PFSK-1 (cell line): Measurements from ENCODE around the gene PRDM2.

Experiments
- FOXP2 ChIP-seq: optimal IDR thresholded peaks from 2 replicates; pipeline ENCODE3; 2011; ENCODE audit warnings: borderline replicate concordance, control low read depth, inconsistent platforms; ENCODE audit not compliant: insufficient read depth; ENCODE audit errors: extremely low read length, extremely low read depth
- POLR2AphosphoS5 ChIP-seq: IDR thresholded peaks from 2 replicates; pipeline ENCODE4 v1.6.1; 2012; ENCODE audit warnings: low read depth, mild to moderate bottlenecking, control low read depth, low read length, moderate library complexity
- SIN3A ChIP-seq: IDR thresholded peaks from 2 replicates; pipeline ENCODE4 v1.6.1; 2012; ENCODE audit warnings: mild to moderate bottlenecking, low read length, moderate library complexity, borderline replicate concordance; ENCODE audit not compliant: insufficient read depth
- TAF1 ChIP-seq: IDR thresholded peaks from 2 replicates; pipeline ENCODE4 v1.6.1; 2012; ENCODE audit warnings: low read length, control low read depth, borderline replicate concordance; ENCODE audit not compliant: insufficient read depth
- TF ChIP-seq, protein P1 (sequence below), 2 experiments: IDR thresholded peaks; 2 replicates each; pipeline versions ENCODE4 v1.6.1 to v1.8.0; 2011 to 2012; ENCODE audit warnings: low read depth in 2 of 2, low read length in 2 of 2, control low read depth in 1 of 2, inconsistent platforms in 1 of 2, mild to moderate bottlenecking in 1 of 2, moderate library complexity in 1 of 2; ENCODE audit not compliant: insufficient read depth in 1 of 2

Gene PRDM2

DNA sequence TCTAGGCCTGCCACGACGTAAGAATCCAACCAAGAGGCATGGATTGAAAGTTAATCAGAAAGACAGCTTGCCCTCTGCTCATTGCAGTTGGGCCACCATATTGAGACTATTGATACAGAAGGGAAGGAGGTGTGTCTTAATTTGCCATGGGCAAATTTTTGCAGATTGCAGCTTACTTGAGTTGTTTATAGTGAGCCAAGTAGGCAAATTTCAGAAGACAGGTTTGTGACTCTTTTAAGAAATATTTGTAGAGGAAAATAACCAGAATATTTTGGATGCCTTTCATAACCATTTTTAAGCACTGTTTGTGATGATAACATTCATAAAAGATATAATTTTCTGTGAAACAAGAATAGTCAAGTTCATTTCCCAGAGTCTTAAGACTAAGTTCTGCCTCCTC is 74.1 kb downstream of the PRDM2 start:
- TF ChIP-seq FOXP2 (no peak), SIN3A (no peak), POLR2AphosphoS5 (no peak), TAF1 (no peak)
- TF ChIP-seq, protein P1, sequence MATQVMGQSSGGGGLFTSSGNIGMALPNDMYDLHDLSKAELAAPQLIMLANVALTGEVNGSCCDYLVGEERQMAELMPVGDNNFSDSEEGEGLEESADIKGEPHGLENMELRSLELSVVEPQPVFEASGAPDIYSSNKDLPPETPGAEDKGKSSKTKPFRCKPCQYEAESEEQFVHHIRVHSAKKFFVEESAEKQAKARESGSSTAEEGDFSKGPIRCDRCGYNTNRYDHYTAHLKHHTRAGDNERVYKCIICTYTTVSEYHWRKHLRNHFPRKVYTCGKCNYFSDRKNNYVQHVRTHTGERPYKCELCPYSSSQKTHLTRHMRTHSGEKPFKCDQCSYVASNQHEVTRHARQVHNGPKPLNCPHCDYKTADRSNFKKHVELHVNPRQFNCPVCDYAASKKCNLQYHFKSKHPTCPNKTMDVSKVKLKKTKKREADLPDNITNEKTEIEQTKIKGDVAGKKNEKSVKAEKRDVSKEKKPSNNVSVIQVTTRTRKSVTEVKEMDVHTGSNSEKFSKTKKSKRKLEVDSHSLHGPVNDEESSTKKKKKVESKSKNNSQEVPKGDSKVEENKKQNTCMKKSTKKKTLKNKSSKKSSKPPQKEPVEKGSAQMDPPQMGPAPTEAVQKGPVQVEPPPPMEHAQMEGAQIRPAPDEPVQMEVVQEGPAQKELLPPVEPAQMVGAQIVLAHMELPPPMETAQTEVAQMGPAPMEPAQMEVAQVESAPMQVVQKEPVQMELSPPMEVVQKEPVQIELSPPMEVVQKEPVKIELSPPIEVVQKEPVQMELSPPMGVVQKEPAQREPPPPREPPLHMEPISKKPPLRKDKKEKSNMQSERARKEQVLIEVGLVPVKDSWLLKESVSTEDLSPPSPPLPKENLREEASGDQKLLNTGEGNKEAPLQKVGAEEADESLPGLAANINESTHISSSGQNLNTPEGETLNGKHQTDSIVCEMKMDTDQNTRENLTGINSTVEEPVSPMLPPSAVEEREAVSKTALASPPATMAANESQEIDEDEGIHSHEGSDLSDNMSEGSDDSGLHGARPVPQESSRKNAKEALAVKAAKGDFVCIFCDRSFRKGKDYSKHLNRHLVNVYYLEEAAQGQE (IDR thresholded peaks at IDR 0.05; ENCODE audit: insufficient read depth in 1 of 2, low read depth in 2 of 2, low read length in 2 of 2), result no peak

DNA sequence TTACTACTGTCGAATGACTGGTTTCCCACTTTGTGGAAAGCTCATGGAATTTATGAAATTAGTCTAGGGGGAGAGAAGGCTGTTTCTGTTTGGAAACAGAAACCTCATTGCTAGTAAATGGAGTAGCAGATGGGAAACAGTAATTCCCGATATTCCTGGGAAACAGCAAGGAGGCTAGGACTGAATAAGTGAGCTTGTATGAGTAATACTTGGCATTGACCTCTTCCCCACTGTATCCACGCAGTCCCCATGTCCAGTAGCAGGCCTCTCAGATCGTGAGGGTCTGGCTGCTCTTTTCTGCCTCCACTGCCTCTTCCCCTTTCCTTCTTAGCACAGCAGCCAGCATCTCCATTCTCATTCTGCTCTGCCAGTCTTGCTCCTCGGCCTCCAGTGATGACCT is 75.5 kb downstream of the PRDM2 start:
- TF ChIP-seq TAF1 (no peak), FOXP2 (no peak)
- TF ChIP-seq, protein P1 (IDR thresholded peaks at IDR 0.05; ENCODE audit: insufficient read depth in 1 of 2, low read depth in 2 of 2, low read length in 2 of 2), result no peak

DNA sequence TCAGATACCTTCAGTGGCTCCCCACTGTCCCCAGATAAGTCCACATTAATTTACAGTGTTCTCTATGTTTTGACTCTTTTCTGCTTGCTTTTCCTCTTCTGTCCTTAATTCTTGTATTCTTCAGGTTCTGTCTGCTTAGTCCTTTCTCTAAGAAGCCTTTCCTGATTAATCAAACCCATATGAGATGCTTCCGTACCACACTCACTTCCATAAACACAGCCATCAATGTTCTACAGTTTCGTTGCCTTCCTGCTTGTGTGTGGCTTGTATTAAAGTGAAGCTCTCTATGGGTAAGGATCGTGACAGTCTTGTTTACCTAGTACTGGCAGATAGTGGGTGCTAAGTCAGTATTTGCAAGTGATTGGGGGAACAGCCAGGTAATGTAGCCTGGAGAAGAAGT is 75.9 kb downstream of the PRDM2 start:
- TF ChIP-seq TAF1, result no peak
- TF ChIP-seq FOXP2, result no peak
- no peak for TF ChIP-seq POLR2AphosphoS5
- TF ChIP-seq SIN3A, result no peak
- TF ChIP-seq, protein P1 (IDR thresholded peaks at IDR 0.05; ENCODE audit: insufficient read depth in 1 of 2, low read depth in 2 of 2, low read length in 2 of 2), result no peak

DNA sequence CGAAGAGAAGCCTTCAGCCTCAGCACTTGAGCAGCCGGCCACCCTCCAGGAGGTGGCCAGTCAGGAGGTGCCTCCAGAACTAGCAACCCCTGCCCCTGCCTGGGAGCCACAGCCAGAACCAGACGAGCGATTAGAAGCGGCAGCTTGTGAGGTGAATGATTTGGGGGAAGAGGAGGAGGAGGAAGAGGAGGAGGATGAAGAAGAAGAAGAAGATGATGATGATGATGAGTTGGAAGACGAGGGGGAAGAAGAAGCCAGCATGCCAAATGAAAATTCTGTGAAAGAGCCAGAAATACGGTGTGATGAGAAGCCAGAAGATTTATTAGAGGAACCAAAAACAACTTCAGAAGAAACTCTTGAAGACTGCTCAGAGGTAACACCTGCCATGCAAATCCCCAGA is 78.4 kb downstream of the PRDM2 start:
- TF ChIP-seq, protein P1 (IDR thresholded peaks at IDR 0.05; ENCODE audit: insufficient read depth in 1 of 2, low read depth in 2 of 2, low read length in 2 of 2), result no peak
- no peak for TF ChIP-seq POLR2AphosphoS5
- no peak for TF ChIP-seq FOXP2
- no peak for TF ChIP-seq SIN3A

DNA sequence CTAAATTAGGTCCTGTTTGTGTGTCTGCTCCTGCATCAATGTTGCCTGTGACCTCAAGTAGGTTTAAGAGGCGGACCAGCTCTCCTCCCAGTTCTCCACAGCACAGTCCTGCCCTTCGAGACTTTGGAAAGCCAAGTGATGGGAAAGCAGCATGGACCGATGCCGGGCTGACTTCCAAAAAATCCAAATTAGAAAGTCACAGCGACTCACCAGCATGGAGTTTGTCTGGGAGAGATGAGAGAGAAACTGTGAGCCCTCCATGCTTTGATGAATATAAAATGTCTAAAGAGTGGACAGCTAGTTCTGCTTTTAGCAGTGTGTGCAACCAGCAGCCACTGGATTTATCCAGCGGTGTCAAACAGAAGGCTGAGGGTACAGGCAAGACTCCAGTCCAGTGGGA is 79.9 kb downstream of the PRDM2 start:
- TF ChIP-seq SIN3A (no peak), POLR2AphosphoS5 (no peak), FOXP2 (no peak), TAF1 (no peak)
- TF ChIP-seq, protein P1 (IDR thresholded peaks at IDR 0.05; ENCODE audit: insufficient read depth in 1 of 2, low read depth in 2 of 2, low read length in 2 of 2), result no peak
